NCI-H69 (cell line): ENCODE data around the gene HCST.
"Not testable (repeated sequence)": the region's sequence is repeated elsewhere in the genome, so short reads cannot be mapped to it uniquely, and the experiment has no call there.

Experiments
- DNase-seq: peaks from one replicate; lab custom pipeline; 2025; lab: John Stamatoyannopoulos, UW

HCST gene

DNA sequence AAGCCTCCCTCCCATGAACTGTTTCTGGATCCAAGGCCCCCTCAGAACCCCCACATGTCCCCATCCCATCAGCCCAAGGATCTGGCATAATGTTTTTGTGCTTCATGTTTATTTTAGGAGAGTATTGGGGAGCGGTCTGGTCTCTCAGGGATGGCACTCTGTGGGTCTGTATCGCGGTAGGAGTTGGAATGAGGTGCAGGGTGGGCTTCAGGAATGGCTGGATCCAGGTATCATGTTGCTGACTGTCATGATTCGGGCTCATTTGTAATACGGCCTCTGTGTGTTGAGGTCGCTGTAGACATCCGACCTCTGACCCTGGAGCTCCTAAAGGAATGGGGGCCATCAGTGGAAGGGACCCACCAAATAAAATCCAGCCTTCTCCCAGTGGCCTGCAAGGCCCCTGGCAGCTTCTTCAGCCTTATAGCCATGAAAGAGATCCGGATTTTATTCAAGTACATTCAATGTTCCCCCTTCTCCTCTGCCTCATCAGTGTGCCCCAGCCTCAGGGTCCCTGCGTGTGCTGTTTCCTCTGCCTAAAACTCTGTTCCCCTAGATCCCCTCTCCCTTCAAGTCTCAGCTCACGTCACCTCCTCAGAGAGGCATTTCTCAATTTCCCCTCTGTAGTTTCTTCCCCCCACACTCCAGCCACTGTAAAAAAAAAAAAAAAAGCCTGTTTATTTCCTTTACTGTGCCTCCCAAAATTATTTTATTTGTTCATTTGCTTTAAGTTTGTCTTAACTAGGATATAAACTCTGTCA lies 2.2 kb downstream of the HCST start:
- no peak for DNase-seq

DNA sequence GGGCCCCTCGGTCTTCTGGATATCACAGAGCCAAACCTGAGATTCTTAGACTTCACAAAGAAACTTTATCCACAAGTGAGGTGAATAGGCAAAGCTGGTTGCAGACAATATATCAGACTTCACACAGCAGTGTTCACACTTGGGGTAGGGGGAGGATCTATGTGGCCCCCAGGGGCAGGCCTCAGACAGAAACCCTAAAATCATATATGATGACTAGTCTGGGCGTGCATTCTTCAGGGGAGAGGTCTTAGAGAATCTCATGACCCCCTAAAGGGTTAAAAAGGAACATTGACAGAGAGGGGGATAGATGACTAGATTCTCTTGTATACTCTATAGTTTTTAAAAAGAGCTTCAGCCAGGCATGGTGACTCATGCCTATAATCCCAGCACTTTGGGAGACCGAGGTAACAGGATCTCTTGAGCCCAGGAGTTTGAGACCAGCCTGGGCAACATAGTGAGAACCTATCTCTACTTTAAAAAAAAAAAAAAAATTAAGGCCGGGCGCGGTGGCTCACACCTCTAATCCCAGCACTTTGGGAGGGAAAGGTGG lies 2.9 kb downstream of the HCST start:
- no peak for DNase-seq

DNA sequence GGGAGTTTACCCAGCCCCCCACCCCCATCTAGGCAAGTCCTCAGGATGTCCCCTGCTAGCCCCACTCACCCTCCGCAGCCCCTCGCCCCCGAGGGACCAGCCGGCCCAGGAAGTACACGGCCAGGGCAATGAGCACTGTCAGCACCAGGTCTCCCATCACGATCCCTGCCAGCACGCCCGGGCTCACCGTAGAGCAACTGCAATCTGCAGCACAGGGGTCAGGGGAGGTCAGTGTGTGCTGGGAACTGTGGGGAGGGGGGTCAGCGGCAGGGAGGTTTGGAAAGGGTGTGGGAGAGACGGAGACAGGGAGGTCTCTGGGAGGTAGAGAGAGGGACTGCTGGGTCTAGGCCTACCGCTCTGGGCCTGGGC lies 5.0 kb downstream of the HCST start:
- DNase-seq: no peak

DNA sequence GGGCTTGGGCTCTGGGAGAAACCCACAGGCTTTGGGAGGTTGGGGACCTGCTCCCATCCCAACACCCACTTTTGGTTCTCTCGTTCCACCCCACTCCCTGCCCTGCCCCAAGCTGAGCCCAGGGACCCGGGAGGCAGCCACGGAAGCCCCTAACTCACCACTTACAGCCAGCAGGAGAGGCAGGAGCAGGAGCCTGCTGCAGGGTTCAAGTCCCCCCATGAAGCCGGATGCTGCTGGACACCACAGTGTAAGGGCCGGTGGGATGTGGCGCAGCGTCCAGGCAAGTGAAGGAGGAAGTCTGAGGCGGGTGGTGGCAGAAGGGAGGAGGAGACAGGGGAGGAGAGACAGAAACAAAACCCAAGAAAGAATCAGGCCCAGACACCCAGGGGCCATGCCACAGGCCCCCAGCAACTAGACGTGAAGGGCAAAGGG lies 5.7 kb downstream of the HCST start, which contains the start of gene TYROBP:
TYROBP (minus strand) TSS at position 286 of the 432 bp plus-strand sequence; CDS start at position 219, 67 bp downstream.
- no peak for DNase-seq

DNA sequence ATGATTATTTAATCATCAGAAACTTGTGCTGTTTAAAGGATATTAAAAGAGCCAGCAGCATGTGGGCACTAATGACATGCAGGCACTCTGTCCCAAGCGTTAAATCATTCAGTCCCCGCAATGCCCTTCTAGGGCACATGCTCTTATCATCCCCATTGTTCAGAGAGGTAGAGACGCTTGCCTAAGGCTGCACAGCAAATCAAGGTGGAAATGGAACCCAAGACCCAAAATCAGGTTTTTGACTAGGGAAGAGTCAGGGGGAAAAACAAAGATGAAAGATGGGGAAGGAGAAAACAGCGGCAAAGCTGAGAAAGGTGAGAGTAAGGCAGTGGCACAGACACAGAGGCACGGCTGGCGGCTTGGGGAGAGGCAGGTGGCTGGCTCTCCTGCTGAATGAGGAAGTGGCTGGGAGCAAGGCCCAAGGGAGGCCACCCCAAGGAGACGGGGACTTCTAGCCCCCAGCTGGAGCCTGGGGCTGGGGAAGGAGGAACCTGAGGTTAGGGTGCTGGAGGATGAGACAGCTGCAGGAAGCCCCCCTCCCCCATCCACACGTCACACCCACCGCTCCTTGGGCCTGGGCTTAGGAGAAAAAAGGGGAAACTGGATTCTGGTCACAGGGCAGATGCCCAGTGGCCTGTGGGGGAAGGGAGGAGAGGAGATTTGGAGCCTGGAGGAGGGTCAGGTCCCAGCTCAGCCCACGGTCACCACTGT lies 6.8 kb downstream of the HCST start:
- no peak for DNase-seq

DNA sequence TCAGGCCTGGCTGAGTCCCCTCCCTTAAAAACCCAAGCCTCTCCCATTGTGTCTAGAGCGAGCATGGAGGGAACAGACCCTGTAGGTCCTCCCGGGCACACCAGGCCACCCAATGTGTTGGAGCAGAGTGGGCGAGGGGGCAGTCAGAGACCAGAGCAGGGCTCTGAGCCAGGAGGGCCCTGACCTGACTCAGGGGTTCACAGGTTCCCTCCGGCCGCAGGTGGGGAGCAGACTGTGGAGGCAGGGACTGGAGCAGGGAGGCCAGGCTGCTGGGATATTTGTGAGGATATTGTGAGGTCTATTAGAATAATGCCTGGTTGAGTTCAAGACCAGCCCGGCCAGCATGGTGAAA lies 7.3 kb downstream of the HCST start:
- no peak for DNase-seq

DNA sequence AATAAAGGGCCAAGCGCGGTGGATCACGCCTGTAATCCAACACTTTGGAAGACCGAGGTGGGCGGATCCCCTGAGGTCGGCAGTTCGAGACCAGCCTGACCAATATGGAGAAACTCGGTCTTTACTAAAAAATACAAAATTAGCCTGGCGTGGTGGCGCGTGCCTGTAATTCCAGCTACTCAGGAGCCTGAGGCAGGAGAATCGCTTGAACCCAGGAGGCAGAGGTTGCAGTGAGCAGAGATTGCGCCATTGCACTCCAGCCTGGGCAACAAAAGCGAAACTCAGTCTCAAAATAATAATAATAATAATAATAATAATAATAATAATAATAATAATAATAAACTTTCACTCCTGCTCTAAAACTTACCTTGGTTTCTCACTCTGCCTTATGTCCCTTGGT lies 8.0 kb downstream of the HCST start:
- not testable (repeated sequence) for DNase-seq

DNA sequence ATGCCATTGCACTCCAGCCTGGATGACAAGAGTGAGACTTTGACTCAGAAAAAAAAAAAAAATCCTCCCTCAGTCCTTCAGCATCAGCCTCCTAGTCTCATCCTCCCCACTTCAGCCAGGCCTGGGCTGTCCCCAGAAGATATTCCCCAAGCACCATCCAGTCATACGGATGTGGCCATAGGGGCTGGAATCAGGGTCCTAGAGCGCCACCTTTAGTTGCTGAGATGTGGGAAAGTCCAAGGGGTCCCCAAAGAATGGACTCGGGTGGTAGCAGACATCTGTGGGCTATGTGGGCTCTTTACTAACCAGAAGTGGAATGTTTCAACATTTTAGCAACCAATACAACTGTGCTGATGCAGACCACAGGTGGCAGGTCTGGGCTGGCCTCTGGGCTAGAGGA lies 8.8 kb downstream of the HCST start:
- no peak for DNase-seq

DNA sequence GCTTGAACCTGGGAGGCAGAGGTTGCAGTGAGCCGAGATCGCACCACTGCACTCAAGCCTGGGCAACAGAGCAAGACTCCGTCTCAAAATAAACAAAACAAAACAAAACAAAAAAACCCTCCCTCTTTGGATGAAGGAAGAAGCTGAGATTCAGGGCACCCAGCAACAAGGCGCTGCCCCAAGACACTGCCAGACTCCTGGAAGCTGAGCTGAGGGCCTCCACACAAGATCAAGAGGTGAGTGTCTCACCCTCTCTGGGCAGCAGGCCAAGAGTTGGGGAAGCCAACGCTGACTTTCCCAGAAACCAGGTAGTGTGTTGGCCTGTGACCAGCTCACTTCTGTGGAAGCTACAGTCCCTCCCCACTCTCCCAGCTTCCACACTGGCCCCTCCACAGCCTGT lies 9.5 kb downstream of the HCST start:
- DNase-seq: peak; percentile 29

DNA sequence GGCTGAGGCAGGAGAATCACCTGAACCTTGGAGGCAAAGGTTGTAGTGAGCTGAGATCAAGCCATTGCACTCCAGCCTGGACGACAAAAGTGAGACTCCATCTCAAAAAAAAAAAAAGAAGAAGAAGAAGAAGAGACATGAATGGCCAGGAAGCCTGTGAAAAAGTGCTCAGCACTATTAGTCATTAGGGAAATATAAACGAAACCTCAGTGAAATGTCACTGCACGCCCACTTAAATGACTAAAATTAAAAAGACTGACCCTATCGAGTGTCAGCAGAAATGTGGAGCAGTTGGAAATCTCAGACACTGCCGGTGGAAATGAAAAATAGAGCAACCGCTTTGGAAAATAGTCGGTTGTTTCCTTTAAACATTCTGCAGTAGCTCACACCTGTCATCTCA lies 11.3 kb downstream of the HCST start:
- DNase-seq: no peak

DNA sequence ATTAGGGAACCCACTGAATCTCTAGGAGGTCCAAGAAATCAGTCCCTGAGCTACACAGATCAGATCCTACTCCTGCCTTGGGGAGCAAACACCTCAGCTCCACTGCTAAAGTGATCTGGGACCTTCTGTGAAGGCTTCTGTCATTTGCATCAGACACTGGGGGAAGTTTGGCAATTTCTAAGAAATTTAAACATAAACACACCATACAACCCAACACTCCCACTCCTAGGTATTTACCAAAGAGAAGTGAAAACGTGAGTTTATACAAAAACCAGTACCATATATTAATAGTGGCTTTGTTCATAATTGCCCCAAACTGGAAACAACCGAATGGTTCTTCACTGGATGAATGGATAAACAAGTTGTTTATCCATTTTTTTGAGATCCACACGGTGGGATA lies 13.1 kb downstream of the HCST start:
- no peak for DNase-seq

DNA sequence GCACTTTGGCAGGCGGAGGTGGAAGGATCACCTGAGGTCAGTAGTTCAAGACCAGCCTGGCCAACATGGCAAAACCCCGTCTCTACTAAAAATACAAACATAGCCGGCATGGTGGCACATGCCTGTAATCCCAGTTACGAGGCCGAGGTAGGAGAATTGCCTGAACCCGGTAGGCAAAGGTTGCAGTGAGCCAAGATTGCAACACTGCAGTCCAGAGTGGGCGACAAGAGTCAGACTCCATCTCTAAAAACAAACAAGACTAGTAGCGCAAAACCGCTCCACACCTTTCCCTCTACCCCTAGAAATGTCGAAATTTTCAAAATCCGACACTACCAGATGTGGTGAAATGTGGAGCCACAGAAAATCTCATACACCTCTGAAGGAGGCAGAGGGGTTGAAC lies 17.0 kb downstream of the HCST start:
- DNase-seq: no peak

DNA sequence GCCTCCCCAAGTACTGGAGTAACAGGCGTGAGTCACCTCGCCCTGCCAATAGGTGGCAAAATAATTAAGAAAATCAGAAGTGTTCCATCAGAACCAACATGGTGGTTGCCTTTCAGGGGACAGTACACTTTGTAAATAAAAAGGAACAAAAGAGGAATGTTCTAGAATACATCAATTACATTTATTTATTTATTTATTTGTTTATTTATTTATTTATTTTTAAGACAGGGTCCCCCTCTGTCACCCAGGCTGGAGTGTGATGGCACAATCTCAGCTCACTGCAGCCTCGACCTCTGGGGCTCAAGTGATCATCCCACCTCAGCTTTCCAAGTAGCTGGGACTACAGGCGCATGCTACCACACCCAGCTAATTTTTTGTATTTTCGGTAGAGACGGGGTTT lies 18.7 kb downstream of the HCST start:
- no peak for DNase-seq

DNA sequence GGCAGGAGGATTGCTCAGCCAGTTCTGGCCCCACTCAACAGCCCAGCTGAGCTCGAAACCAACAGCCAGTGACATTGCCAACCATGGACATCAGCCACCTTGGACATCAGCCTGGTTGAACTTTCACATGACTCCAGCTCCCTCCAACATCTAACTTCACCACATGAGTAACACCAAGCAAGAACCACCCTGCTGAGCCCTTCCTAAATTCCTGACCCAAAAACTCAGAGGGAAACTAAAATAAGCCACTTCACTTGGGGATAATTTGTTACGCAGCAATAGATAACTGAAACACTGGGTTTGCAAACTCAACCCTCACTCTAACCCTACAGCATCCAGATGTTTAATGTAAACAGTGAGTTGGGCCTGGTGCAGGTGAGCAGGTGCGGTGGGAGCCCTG lies 23.2 kb downstream of the HCST start:
- no peak for DNase-seq

DNA sequence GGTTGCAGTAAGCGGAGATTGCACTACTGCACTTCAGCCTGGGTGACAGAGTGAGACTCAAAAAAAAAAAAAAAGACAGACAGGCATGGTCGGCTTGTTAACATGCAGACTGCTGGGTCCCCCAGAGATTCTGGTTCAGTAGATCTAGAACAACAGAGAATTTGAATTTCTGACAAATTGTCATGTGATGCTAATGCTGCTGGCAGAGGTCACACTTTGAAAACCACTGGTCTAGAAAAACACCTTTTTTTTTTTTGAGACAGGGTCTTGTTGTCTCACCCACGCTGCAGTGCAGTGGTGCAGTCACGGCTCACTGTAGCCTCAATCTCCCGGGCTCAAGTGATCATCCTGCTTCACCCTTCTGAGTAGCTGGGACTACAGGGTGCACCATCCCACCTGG lies 26.2 kb downstream of the HCST start:
- DNase-seq: no peak

DNA sequence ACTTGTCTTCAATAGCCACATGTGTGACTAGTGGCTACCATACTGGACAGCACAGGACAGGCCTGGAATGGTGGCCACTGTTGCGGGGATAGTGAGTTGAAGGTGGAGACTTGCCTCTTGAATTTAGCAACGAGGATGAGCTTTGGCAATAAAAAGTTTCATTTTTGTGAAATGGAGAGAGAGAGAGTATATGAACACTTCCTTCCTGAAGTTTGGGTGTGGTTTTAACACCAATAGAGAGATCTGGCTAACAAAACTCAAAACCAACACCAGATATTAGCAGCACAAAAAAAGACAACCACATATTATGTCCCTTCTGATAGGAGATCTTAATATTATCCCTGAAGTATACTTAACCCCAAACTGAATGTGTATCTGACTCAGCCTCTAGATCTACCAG lies 27.5 kb downstream of the HCST start:
- no peak for DNase-seq

DNA sequence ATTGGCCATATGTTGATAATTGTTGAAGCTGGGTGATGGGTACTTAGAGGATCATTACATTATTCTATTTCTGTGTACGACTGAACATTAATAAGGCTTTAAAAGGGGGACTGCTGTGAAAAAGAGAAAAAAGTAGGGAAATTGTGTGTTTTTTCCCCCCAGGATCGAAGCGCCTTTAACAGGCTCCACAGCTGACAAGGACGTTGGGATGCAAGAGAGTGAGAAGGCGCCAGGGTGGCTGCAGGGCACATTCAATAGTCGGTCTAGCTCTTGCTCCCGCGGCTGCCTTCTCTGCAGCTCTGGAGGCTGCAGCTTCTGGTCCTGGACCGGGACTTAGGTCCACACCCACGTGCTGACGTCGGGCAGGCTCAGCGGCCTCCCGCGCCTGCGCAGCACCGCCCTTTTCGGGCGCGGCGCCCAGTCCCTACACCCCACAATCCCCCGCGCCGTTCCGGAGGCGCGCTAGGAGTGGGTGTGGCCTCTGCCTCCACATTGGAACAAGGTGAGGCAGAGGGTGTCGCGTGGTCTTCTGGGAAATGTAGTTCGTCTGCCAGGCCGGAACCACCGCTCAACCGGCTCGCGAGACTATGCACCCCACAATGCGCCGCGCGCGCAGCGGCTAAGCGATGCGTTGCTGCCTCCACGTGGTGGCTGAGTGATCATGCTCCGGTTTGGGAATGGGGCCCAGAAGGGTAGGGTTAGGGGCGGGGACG lies 29.0 kb downstream of the HCST start:
- DNase-seq: peak; percentile 100

DNA sequence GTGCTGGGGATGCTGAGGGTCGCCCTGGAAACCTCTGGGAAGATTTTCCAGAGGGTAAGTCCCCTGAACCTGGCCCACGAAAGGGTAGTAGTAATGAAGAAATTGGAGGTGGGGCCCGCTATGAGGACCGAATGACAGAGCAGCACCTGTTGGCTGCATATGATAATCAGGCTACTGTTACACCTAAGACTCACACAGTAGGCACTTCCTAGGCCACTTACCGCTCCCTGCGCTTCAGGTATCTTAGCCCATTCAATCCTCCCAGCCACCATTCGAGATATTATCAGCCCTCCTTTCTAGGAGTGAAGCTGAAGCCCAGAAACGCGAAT lies 29.5 kb downstream of the HCST start:
- DNase-seq: no peak

DNA sequence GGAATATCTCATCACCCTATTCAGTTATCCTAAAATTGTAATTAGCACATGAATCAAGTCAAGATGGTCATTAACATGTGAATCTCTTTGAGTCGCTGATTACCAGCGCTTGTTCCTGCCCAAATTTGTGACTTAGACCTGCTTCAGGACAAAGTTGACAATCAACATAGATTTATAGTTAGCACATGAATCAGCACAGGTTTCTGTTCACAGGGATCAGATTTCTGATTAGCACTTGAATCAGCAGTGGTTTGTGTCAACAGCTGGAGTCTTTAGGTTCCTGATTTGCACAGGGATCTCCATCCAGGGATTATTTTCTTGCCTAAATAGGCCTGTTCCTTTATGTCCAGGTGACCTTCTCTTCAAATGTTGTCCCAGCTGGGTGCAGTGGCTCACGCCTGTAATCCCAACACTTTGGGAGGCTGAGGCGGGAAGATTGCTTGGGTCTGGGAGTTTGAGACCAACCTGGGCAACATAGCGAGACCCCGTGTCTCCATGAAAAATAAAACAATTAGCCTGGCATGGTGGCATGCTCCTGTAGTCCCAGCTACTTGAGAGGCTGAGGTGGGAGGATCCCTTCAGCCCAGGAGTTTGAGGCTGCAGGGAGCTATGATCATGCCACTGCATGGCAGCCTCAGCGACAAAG lies 30.1 kb downstream of the HCST start:
- no peak for DNase-seq

DNA sequence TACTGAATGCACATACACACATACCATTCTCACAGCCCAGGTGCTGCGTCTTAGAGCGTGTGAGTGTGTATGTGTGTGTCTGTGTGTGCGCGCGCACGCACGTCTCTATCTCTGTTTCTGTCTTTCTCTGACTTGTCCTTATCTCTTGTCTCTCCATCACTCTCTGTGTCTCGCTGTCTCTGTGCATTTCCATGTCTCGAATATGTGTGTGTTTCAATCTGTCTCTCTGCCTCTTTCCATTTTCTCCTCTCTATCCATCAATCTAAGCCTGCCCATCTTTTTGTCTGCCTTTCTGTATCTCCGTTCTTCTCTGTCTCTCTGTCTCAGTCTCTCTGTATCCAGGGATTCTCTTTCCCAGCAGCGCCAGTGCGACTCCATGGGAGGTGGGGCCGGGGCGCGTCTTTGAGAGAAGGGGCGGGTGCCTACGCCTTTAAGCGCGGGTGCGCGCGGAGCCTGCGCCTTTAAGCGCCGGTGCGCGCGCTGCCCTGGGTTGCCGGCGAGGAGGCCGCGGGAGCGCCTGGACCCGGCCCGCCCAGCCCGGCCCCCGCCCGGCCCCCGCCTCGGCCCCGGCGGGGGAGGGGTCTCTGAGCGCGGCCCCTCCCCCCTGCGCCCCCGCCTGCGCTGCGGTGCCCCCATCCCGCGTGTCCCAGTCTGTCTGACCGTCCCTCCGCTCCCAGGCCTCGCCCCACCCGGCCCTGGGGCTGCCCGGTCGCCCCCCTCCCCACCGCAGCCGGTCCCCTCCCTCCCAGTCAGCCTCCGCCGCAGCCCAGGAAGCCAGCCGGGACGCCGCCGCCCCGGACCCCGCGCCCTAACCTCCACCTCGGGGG lies 33.8 kb downstream of the HCST start, which contains the start of gene LRFN3:
LRFN3 (plus strand) TSS at position 464 of the 827 bp plus-strand sequence. CDS start 3,052 bp downstream, outside the sequence.
- peak; percentile 97 for DNase-seq

DNA sequence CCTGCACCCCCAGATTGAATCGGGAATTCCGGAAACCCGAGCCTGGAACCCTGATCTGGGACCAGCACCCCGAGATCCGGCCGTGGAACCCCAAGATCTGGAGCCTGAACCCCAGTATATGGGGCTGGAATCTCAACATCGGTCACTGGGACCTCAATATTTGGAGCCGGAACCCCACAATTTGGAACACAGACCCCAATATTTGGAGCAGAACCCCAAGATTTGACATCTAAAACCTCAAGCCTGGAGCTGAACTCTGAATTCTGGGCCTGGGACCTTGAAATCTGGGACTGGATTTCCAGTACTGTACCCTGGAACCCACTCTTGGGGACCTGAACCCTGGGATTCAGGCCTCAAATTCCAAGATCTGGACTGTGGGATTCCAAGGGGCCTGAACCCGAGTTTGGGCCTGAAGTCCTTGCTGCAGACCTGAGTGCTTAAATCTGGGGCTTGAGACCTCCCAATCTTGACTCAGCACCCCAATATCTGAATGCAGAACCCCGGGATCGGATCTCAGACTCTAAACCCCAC lies 34.5 kb downstream of the HCST start:
- DNase-seq: peak; percentile 34
